Fibroblast of peridontal ligament (primary cell): ENCODE measurements around the gene SOX14.

Experiments used
- DNase-seq: peaks from one replicate; pipeline ENCODE4 v3.0.0-alpha.2; 2010; ENCODE audit errors: extremely low read depth

The SOX14 gene

DNA sequence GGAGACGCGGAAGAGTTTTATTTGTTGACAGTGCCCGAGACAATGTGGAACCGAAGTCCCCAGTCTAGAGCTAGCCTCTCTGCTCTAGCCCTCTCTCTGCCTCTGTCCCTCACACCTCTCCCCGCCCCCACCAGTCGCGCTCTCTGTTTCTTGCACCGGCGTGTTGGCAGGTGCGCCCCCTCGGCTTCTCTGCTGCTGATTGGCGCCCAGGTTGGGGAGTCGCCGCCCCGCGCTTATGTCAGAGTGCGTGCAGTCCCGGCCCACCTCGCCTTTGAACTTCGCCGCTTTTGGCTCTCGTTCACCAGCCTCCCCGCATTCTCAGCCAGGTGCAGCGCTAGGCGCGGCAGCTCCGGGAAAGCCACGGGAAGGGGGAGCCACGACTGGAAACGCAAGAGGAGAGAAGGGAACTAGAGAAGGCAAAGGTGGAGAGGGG lies at the start of gene SOX14:
Gene SOX14, plus strand, starts transcription at position 315 of the 433 bp plus-strand sequence. CDS start 470 bp downstream, outside the sequence.
- DNase-seq, result no peak

DNA sequence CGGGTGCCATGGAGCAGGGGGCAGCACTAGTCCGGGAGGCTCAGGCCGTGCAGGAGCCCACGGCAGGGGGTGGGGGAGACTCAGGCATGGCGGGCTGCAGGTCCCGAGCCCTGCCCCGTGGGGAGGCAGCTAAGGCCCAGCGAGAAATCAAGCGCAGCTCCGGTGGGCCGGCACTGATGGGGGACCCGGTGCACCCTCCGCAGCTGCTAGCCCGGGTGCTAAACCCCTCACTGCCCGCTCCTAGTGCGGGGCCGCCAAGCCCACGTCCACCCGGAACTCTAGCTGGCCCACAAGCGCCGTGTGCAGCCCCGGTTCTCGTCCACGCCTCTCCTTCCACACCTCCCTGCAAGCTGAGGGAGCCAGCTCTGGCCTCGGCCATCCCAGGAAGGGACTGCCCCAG lies 49.6 kb upstream of the SOX14 start:
- DNase-seq, result no peak

DNA sequence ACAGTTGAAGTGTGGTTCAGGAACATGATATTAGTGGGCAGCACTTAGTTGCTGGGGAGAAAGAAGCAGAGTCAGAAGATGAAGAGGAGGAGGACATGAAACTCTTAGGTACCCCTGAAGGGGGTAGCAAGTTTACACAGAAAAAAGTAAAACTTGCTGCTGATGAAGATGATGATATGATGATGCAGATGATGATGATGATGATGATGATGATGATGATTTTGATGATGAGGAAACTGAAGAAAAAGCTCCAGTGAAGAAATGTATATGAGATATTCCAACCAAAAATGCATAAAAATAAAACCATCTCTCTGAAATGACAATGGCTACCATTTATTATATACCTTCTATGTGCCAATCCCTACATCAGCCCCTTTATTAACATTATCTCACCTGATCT lies 39.9 kb upstream of the SOX14 start:
- no peak for DNase-seq

DNA sequence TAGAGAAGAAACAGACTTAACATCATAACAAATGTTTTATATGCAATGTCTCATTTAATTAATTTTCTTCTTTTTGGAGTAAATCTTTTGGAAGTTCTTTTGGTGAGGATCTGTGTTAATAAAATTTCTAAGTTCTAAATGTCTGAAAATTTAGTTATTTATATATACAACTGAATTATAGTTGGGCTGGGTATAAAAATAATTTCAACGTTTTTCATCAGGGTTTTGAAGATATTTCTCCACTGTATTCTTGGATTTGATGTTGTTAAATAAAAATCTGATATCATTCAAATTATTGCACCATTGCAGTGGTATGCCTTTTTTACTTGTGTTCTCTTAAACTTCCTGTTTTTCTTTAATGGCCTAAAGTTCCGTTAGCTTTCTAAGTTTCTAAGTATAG lies 26.9 kb upstream of the SOX14 start:
- DNase-seq, result no peak

DNA sequence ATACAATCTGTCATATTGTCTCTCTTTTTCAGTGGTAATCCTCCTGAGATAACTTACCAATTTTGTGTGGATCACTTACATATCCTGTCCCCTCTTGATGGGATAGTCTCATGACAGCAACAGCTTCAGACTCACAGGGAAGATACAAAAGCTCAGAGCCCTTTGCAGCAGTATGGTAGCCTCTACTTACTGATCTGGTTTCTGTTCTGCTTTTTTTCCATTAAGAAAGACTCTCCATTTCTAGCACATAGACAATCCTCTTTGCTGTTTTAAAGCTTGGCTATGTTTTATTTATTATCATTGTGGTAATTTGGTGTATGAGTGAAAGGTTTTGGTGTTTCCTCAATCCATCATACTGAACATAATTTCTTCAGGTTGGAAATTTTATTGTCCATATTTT lies 25.4 kb upstream of the SOX14 start:
- DNase-seq, result no peak

DNA sequence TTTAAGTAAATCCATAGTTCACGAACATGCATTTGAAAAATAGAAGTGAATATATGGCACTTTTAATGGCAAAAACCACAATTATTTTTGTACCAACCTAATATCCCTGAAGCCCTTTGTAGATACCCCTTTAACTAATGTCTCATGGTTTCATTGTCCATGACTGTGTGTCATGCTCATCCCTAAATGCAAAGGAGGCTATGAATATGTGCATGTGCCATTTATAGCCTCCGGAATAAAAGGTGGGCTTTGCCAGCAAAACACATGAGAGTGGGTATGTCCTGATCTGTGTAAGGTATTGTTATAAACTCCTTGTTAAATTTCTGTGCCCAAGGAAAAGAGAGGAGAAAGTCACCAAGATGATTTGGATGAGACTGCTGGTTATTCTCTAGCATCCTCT lies 20.5 kb upstream of the SOX14 start:
- no peak for DNase-seq

DNA sequence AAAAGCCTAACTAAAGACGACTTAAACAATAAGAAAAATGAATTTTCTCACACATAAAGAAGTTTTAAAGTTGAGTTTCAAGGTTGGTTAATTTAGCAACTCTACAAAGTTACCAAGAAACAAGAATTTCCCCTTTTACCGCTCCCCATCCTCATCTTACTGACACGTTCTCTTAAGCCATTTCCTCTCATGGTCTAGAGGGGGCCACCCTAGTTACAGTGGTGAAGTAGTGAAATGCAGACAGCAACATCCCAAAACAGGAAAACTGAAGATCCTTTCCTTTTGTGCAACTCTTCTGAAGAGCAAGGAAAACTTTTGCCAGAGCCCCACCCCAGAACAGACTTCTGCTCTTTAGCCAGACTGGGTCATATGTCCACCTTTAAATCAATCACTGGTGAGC lies 17.3 kb upstream of the SOX14 start:
- no peak for DNase-seq

DNA sequence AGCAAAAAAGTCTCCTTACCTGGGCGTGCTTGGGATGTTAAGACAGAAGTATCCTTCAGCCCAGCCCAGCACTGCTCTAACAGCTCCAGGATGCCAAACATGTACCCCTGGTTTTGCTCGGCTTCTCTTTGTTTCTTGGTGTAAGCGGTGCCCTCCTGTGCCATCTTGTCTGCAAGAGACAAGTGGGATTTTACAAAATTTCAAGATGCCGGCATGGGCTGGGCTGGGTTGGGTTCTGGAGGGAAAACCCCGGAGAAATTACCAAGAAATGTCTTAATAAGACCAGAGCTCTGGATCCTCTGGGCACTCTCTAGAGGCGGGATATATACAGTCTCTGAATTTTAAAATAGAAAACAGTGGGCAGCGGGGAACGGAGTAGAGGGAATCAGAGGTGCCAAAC lies 4.6 kb upstream of the SOX14 start:
- no peak for DNase-seq

DNA sequence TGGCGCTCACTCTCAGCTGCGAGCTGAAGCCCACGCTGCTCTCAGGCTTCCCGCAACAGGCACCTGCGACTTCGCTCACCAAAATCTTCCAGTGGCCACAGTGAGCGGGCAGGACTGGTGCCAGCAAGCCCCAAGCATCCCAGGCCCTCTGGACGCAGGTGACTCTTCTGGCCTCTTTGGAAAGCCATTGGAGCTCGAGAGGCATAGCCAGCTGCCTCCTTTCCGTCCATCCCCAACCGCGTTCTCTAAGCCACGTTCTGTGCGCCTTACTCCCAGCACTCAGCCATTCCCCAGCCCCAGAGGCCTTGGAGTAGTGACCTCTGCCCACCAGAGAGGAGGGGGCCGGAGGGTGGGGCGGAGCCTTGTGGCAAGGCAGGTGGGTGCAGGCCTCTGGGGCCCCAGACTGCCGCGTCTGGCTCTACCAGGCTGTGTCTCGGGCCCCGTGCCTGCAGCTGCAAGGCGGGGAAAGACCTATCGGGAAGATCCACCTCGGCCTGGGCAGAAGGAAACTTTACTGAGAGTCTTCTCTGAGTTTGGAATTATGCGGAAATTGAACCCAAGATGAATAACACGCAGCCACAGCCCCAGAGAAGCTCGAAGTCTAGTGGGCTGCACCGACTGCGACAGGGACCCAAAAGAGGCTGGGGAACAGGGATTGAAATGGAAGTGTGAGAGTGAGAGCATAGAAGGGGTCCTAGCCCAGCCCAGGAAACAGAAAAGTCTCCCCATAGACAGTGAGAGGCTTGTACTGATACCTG lies 3.6 kb upstream of the SOX14 start:
- no peak for DNase-seq

DNA sequence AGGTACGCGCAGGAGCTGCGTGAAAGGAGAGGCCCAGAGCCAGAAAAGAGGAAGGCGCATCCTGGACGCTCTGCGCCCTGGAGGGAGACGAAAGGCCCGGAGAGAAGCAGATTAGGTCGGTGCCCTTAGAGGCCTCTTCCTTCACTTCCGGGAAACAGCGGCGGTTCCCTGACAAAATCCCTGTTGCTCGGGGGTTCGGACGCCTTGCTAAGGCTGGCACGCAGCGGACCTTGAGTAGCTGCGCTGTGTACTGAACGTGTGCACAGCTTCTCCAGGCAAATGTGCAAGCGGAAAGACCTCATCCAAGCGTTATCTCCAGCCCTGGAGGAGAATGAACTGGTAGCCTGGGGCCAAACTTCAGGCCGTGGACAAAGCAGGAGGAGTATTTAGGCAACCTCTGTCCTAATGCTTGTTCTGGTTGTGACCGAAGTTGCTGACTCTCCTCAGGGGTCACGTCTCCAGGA lies 3.0 kb upstream of the SOX14 start:
- DNase-seq, result no peak

DNA sequence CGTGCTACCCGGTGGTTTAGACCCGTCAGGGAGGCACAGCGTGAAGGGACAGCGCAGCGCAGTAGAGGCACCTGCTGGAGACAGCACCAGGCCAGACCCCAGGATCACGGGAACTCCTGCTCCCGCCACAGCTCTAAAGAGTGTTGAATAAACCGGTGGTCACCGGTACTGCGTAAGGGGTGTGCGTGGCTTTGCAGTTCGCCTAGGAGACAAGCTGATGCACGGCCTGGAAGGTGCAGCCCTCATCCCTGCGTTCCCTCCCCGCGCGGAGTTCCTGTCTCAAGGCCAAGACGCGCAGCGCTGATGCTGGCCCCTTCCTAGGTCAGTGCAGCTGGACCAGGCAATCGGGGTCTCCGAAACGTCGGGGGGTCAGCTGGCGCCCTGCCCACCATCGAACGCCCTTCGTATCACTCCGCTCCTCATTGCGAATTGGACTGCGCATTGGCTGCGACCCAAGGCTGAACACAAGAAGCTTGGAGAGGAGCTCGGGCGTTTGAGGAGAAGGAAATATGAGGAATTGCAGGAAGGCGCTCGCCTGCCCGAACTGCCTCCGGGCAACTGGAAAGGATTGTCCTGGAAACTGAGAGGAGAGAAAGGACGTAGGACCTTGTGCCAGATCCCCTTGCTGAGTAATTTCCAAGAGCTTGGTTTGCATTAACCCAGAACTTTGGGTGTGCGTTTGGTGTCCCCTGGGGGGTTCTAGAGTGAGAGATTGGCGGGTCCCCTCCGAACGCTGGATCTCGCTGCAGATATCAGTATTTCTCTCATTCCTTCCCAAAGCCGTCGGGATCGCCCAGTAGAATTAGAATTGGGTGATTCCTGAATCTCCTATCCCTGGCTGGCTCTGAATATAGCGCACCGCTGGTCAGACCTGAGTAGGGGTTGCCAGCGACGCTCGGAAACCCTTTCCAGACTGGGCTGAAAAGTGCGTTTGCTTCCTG lies 2.3 kb upstream of the SOX14 start:
- no peak for DNase-seq

DNA sequence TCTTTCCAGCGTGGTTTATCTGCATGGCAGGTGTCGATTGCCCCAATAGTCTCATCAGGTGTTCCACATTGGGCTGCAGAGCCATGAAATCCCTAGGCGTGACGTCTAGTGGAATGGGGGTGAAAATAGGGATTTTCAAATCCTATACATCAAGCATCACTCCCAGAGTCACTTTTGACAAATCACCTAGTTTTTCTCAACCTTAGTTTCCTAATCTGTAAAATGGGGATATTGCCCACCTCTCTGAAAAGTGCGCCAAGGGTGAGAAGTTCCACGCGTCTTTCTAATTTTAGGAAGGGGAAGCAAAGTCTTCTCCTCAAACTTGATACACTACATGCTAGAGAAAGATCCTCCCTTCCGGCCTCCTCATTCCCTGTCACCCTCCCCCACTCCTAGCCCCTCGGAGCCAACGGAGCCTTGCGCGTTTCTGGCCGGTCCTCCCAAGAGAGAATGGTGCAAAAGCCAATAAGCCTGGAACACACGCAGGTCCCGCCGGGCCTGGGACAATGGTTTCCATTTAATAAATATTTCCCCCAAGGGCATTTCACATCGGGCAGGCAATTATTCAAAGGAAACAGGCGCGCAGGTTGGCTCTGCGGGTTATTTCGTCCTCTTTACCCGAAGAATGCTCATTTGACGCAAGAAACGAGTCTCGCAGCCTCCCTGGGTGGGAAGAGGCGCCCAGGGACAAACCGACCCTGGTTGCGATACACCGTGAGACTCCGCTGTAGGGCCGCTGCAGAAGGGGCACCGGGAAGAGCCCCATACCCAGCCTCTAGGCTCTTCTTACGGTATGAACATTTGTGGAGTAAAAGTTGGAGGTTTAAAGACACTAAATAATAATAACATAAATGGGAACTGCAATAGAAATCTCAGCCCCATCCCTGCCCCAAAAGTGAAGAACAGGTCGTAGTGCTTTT lies 1.2 kb upstream of the SOX14 start:
- no peak for DNase-seq

DNA sequence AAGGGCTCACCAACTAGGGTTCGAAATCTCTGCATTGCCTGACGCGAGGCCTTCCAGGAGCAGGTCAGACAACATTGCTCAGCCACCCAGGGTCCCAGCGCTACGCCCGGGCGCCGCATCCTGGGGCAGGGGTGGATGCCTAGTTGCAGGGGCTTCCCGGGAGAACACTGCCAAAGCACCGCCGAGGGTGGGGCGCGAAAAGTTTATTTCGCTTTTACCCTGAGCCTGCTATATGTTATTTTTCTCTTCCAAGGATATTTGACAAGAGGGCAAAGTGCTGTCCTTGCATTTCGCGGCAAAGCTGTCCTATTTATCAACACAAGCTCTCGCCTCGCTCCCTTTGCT lies 549 bp upstream of the SOX14 start:
- no peak for DNase-seq

DNA sequence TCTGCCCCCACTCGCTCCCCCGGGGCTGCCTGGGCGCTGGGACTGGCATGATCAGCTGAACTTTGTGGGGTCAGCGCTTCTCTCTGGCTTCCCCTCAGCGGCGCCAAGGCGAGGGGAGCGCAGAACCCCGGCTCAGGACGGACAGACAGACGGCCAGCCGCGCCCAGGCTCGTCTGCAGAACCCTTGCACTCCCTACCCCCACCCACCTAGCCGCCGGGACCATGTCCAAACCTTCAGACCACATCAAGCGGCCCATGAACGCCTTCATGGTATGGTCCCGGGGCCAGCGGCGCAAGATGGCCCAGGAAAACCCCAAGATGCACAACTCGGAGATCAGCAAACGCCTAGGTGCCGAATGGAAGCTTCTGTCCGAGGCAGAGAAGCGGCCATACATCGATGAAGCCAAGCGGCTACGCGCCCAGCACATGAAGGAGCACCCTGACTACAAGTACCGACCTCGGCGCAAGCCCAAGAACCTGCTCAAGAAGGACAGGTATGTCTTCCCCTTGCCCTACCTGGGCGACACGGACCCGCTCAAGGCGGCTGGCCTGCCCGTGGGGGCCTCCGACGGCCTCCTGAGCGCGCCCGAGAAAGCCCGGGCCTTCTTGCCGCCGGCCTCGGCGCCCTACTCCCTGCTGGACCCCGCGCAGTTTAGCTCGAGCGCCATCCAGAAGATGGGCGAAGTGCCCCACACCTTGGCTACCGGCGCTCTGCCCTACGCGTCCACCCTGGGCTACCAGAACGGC lies 621 bp downstream of the SOX14 start:
- DNase-seq, result no peak

DNA sequence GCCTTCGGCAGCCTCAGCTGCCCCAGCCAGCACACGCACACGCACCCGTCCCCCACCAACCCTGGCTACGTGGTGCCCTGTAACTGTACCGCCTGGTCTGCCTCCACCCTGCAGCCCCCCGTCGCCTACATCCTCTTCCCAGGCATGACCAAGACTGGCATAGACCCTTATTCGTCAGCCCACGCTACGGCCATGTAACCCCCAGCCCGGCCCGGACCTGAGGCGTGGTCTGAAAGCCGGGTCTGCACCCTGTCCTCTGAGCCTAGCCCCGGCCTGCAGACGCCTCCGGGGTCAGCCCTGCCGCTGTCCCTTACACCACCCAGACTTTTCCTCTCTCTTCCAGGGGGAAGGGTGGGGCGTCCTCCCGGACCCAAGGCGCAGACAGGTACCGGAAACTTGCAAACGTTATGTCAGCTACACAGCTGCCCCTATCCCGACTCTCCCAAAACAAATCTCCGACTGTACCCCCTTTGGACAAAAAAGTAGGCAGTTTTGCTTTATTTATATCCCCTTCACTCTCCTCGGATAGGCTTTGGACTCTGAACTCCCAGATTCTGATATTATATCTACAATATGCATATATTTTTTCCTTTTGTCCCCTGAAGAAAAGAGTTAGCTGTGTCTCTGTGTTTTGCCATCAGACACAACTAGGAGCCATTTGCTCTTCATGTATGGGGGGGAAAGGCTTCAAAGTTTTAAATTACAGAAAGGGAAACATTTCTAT lies 1.4 kb downstream of the SOX14 start:
- no peak for DNase-seq

DNA sequence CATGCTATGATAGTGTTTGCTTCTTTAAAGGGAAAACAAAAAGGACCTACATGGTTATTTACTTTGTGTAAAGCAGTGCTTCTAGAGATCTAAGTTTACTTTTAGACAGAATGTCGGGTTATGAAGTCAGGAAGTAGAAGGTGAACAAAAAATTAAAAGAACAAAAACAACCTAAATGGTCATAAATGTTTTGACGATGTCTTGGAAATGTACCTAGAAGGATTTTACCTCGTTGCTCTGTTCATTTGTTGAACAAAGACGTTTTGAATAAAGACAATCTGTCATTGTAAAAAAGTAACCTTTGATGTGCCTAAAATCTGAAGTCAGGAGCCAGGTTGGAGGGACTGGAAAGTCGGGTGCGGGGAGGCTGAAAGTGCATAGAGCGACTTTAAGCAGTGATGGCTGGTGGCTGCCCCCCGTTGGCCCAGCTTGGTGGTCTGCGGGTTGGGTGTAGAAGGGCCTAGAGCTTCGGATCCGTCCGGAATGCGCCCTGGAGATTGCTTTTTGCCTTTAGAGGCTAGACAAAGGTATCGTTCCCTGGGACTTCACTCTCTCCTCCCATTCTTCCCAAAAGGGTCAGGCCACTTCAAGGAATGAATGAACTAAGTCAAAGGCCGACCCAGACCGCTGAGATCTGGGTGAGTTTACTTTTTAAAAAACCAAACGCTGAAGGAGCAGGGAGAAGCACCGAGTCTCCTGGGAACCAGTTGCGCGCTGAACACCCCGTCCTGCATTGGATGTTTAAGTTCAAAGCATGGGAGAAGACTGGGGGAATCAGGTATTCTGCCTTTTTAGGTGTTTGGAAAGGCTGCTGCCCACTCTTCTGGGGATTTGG lies 2.1 kb downstream of the SOX14 start:
- DNase-seq, result no peak

DNA sequence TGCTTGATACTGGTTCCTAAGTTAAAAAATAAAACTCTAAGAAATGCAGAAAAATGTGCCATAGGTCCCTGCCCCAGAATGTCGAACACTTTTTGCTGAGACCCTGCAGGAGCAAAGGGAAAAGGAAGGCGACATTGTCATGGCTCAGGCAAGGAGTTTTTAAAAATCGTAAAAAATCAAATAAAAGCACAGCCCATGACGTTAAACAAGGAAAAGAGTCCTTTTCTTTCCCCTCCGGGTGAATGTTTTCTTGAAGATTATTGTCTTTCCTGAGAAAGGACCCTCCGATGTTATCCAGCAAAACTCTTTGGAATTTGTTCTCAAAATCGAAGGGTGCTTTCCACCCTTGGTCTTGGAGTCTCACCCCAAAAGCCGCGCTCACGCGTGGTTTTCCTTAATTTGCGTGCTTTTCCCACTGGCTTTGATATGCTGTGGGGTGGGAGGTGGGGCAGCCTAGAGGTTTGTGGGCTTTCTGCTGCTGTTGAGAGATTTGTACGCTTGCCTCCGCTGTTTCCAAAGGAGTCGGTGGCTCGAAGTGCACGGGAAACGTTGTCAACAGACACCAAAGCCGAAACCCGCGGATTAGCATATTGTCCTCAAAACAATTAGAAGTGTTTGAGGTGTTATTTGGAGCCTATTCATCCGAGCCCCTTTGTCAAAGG lies 2.9 kb downstream of the SOX14 start:
- no peak for DNase-seq

DNA sequence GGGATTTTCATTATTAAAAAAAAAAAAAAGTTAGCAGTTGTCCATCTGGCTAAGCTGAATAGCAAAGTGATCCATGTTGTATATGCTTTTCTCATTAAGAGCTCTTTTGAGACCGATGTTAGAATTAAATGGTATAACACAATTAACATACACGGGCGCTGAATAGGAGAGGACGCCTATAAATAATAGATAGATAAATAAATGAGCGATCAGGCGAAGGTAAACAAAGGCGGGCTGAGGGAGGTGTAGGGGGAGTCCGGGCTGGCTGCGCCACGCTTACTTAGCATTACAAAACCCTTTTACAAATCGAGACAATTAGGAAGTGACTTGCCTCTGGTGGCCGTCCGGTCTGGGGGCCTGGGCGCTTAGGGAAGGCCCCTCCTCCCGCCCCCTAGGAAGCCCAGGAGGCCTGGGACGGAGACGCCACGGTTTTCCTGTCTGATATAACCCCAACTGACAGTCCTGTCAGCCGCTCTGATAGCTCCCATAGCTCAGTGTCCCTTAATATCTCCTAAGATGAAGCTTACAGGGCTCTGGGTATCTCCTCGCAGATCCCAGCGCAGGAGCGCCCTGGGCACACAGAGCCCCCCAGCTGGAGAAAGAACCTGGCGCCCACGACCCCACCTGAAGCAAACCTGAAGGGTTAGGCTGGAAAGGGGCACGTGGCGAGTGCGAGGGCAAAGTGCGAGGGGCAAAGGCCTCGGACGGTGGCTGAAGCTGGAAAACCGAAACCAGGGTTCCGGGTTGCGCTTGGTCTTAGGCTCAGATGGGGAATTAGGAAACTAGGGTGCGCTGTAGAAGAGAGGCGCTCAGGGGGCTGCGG lies 3.6 kb downstream of the SOX14 start:
- DNase-seq, result no peak
